ENCODE results near the gene TENT5C. TPM values are rescaled to one million over a fixed set of nuclear protein-coding genes. Genes with fewer than 3 reads are reported as not detected.

The TENT5C gene
- total RNA-seq, 1 experiment from 2014 or later: 19.8 TPM

- BruUV-seq (replicated peaks): no TSS peak
- Histone ChIP-seq H3K27me3 (replicated peaks; ENCODE audit: control insufficient read depth, insufficient read depth, low read length) (no peaks in the 10 kb centered on the region), H3K4me3 (ENCODE audit: low read depth, low read length) (no peak overlapping the region), H3K4me1 (peaks cover 40% of the 10 kb centered on the region), H3K9me3 (no peaks in the 10 kb centered on the region), H3K36me3 (ENCODE audit: control insufficient read depth, insufficient read depth, low read length) (no peaks in the 10 kb centered on the region)
- TF ChIP-seq CTCF (IDR thresholded peaks at IDR 0.05; ENCODE audit: insufficient read depth in 1 of 2, low read depth in 1 of 2, low read length in 1 of 2, severe bottlenecking in 1 of 2, unreplicated experiment in 1 of 2): no peak
- CTCF ChIA-PET: no interaction called here
- peaks cover 18% of the 10 kb centered on the region for H3K4me1 Mint-ChIP-seq (ENCODE audit: low read depth, unreplicated experiment)
- no peak overlapping the region for H3K27ac Mint-ChIP-seq (ENCODE audit: unreplicated experiment)
- DNase-seq: no peak
- no peak overlapping the region for H3K4me3 Mint-ChIP-seq (ENCODE audit: unreplicated experiment)
- no peaks in the 10 kb centered on the region for H3K27me3 Mint-ChIP-seq (ENCODE audit: insufficient read depth, unreplicated experiment)
- intact Hi-C loops (cut with micrococcal nuclease; ENCODE audit: unreplicated experiment): no loop called here
- H3K36me3 Mint-ChIP-seq (ENCODE audit: insufficient read depth, unreplicated experiment): no peaks in the 10 kb centered on the region
- no peaks in the 10 kb centered on the region for H3K9me3 Mint-ChIP-seq (ENCODE audit: unreplicated experiment)
- POLR2A ChIA-PET: no interaction called here
Measured at GRCh38 chr1:117672756-117673155, 66.9 kb downstream of the TENT5C start.

GRCh38 chr1:117673405-117673804 lies 67.6 kb downstream of the TENT5C start:
- no peaks in the 10 kb centered on the region for H3K27me3 ChIP-seq (replicated peaks; ENCODE audit: control insufficient read depth, insufficient read depth, low read length)
- Mint-ChIP-seq H3K4me3 (ENCODE audit: unreplicated experiment) (no peak overlapping the region), H3K36me3 (ENCODE audit: insufficient read depth, unreplicated experiment) (peaks cover 4% of the 10 kb centered on the region), H3K4me1 (ENCODE audit: low read depth, unreplicated experiment) (peaks cover 18% of the 10 kb centered on the region), H3K27me3 (ENCODE audit: insufficient read depth, unreplicated experiment) (no peaks in the 10 kb centered on the region), H3K27ac (ENCODE audit: unreplicated experiment) (peak overlapping the region; percentile 39), H3K9me3 (ENCODE audit: unreplicated experiment) (no peaks in the 10 kb centered on the region)
- no peaks in the 10 kb centered on the region for H3K9me3 ChIP-seq
- intact Hi-C loops (cut with micrococcal nuclease; ENCODE audit: unreplicated experiment): no loop called here
- BruUV-seq (replicated peaks): no TSS peak
- H3K4me1 ChIP-seq: peaks cover 40% of the 10 kb centered on the region
- no peaks in the 10 kb centered on the region for H3K36me3 ChIP-seq (ENCODE audit: control insufficient read depth, insufficient read depth, low read length)
- ChIA-PET CTCF (no interaction called here), POLR2A (no interaction called here)
- no peak for TF ChIP-seq CTCF (IDR thresholded peaks at IDR 0.05; ENCODE audit: insufficient read depth in 1 of 2, low read depth in 1 of 2, low read length in 1 of 2, severe bottlenecking in 1 of 2, unreplicated experiment in 1 of 2)
- no peak for DNase-seq
- H3K4me3 ChIP-seq (ENCODE audit: low read depth, low read length): no peak overlapping the region

GRCh38 chr1:117674521-117675400 lies 68.9 kb downstream of the TENT5C start:
- no peaks in the 10 kb centered on the region for H3K9me3 ChIP-seq
- TF ChIP-seq CTCF (IDR thresholded peaks at IDR 0.05; ENCODE audit: insufficient read depth in 1 of 2, low read depth in 1 of 2, low read length in 1 of 2, severe bottlenecking in 1 of 2, unreplicated experiment in 1 of 2): peak in 1 of 2 experiments; percentile 16
- no peaks in the 10 kb centered on the region for H3K36me3 ChIP-seq (ENCODE audit: control insufficient read depth, insufficient read depth, low read length)
- peaks cover 4% of the 10 kb centered on the region for H3K36me3 Mint-ChIP-seq (ENCODE audit: insufficient read depth, unreplicated experiment)
- H3K4me3 ChIP-seq (ENCODE audit: low read depth, low read length): no peak overlapping the region
- H3K9me3 Mint-ChIP-seq (ENCODE audit: unreplicated experiment): no peaks in the 10 kb centered on the region
- peak overlapping the region; percentile 83 for H3K27ac Mint-ChIP-seq (ENCODE audit: unreplicated experiment)
- H3K27me3 ChIP-seq (replicated peaks; ENCODE audit: control insufficient read depth, insufficient read depth, low read length): no peaks in the 10 kb centered on the region
- peak; percentile 65 to 69 for DNase-seq
- ChIA-PET POLR2A (interaction anchor here (0.6 to 1.3 kb wide), 2 partner anchors 39 to 84 kb away, joined by 3 to 4 read pairs; no protein-coding TSS in a partner anchor), CTCF (interaction anchor here (0.9 to 1.9 kb wide), 3 partner anchors 43 to 140 kb away, joined by 4 to 17 read pairs (median 4); no protein-coding TSS in a partner anchor)
- H3K27me3 Mint-ChIP-seq (ENCODE audit: insufficient read depth, unreplicated experiment): no peaks in the 10 kb centered on the region
- peaks cover 18% of the 10 kb centered on the region for H3K4me1 Mint-ChIP-seq (ENCODE audit: low read depth, unreplicated experiment)
- peaks cover 40% of the 10 kb centered on the region for H3K4me1 ChIP-seq
- BruUV-seq (replicated peaks): TSS peak; percentile 71
- intact Hi-C loops (cut with micrococcal nuclease; ENCODE audit: unreplicated experiment): loop anchor here (1.0 to 5.0 kb wide), 5 partner anchors 36 to 162 kb away; no protein-coding TSS in a partner anchor
- H3K4me3 Mint-ChIP-seq (ENCODE audit: unreplicated experiment): no peak overlapping the region

Measured in Caco-2 (cell line).